HCT116 (cell line): ENCODE results near the gene USP10. TPM values are rescaled to one million over a fixed set of nuclear protein-coding genes. Genes with fewer than 3 reads are reported as not detected.
A peak's percentile ranks its signal among the peaks of the same experiment; 100 is the strongest.

Experiments used
- ATAC-seq: fragments of 200-7000 bp; cut with Tn5 transposase; 2 replicates; pipeline ENCODE4 v1.9.1; 2020; ENCODE audit warnings: mild to moderate bottlenecking, moderate library complexity
- BruUV-seq: library from RNA; stranded (reverse); fragments of 400-500 nt; replicated peaks from 2 replicates; lab custom pipeline; 2021; lab: Mats Ljungman, UMichigan
- CTCF ChIA-PET: fragments of 300-600 bp; sonication (Branson Sonifier 250); formaldehyde crosslinking; loops from one replicate; lab custom pipeline; 2021; ENCODE audit warnings: antibody characterized with exemption; lab: Charles Lee
- POLR2A ChIA-PET: fragments of 300-600, 350-600 bp; sonication (Branson Sonifier 250); formaldehyde crosslinking; loops from one replicate; lab custom pipeline; 2021; ENCODE audit warnings: antibody characterized with exemption; lab: Charles Lee
- RAD21 ChIA-PET, 2 experiments: fragments of 300-600 bp; sonication (Branson Sonifier 250); formaldehyde crosslinking; loops; one replicate each; lab custom pipeline; 2023; ENCODE audit warnings: low total read pairs in 2 of 2; ENCODE audit not compliant: uncharacterized antibody in 2 of 2, unreplicated experiment in 2 of 2, low non-redundant PET in 1 of 2; lab: Charles Lee
- DNase-seq: peaks from one replicate; pipeline ENCODE4 v3.0.0-alpha.2; 2010; ENCODE audit warnings: low read depth, low spot score
- H2AFZ ChIP-seq: fragments of 200-600 bp; shearing (Covaris generic), sonication (generic); 2 replicates; pipeline ENCODE4 v1.6.1; 2017; ENCODE audit warnings: low read depth, mixed run types, mixed read lengths, antibody characterized with exemption, low read length; ENCODE audit not compliant: poor library complexity, severe bottlenecking
- H3K27ac ChIP-seq: 2 replicates; pipeline ENCODE4 v1.5.1; 2012; ENCODE audit warnings: low read depth, low read length
- H3K27me3 ChIP-seq: fragments of 200-600 bp; sonication (generic); 2 replicates; pipeline ENCODE4 v1.6.1; 2016; ENCODE audit warnings: mixed run types, low read length, mixed read lengths; ENCODE audit not compliant: insufficient read depth
- H3K36me3 ChIP-seq, 2 experiments: fragments of 200-500 bp in 1 of 2; fragments of 200-600 bp in 1 of 2; sonication (Bioruptor generic) in 1 of 2; sonication (generic) in 1 of 2; 2 replicates each; pipeline versions ENCODE4 v1.5.1 to v1.6.1; 2014 to 2016; ENCODE audit warnings: low read length in 2 of 2, inconsistent platforms in 1 of 2, mixed read lengths in 1 of 2, mixed run types in 1 of 2; ENCODE audit not compliant: insufficient read depth in 2 of 2, control insufficient read depth in 1 of 2
- H3K4me1 ChIP-seq, 2 experiments: fragments of 200-600 bp in 1 of 2; sonication (generic) in 1 of 2; 2 replicates each; pipeline versions ENCODE4 v1.5.1 to v1.6.1; 2012 to 2017; ENCODE audit warnings: low read length in 2 of 2, inconsistent platforms in 1 of 2, mild to moderate bottlenecking in 1 of 2, mixed read lengths in 1 of 2, mixed run types in 1 of 2, moderate library complexity in 1 of 2; ENCODE audit not compliant: insufficient read depth in 2 of 2, control insufficient read depth in 1 of 2
- H3K4me2 ChIP-seq: fragments of 200-600 bp; sonication (generic); 2 replicates; pipeline ENCODE4 v1.6.1; 2017; ENCODE audit warnings: mixed run types, low read length, mixed read lengths
- H3K4me3 ChIP-seq, 2 experiments: fragments of 200-600 bp in 1 of 2; sonication (generic) in 1 of 2; replicated peaks in 1 of 2; 2 replicates each; pipeline ENCODE4 v1.5.1; 2011 to 2016; ENCODE audit warnings: low read length in 2 of 2, control low read depth in 1 of 2, low read depth in 1 of 2, mild to moderate bottlenecking in 1 of 2, mixed read lengths in 1 of 2, mixed run types in 1 of 2
- H3K79me2 ChIP-seq: fragments of 200-600 bp; sonication (generic); 2 replicates; pipeline ENCODE4 v1.6.1; 2017; ENCODE audit warnings: mild to moderate bottlenecking, mixed run types, low read length, moderate library complexity, mixed read lengths; ENCODE audit not compliant: insufficient read depth
- H3K9ac ChIP-seq: fragments of 200-600 bp; sonication (generic); 2 replicates; pipeline ENCODE4 v1.6.1; 2016; ENCODE audit warnings: low read length, mixed read lengths
- H3K9me2 ChIP-seq: fragments of 200-600 bp; sonication (generic), shearing (Covaris generic); 2 replicates; pipeline ENCODE4 v1.6.1; 2017; ENCODE audit warnings: mixed run types, mild to moderate bottlenecking, moderate library complexity; ENCODE audit not compliant: insufficient read depth
- H3K9me3 ChIP-seq, 2 experiments: fragments of 200-500 bp in 1 of 2; fragments of 200-600 bp in 1 of 2; sonication (Bioruptor generic) in 1 of 2; sonication (generic) in 1 of 2; 2 replicates each; pipeline ENCODE4 v1.6.1; 2014 to 2017; ENCODE audit warnings: low read length in 2 of 2, mixed read lengths in 2 of 2, inconsistent platforms in 1 of 2, low read depth in 1 of 2, mild to moderate bottlenecking in 1 of 2, mixed run types in 1 of 2, moderate library complexity in 1 of 2; ENCODE audit not compliant: control insufficient read depth in 1 of 2, insufficient read depth in 1 of 2
- H4K20me1 ChIP-seq: fragments of 200-600 bp; sonication (generic), shearing (Covaris generic); 2 replicates; pipeline ENCODE4 v1.6.1; 2017; ENCODE audit warnings: mixed run types, mild to moderate bottlenecking, moderate library complexity; ENCODE audit not compliant: insufficient read depth
- CBX3 ChIP-seq: IDR thresholded peaks from 2 replicates; pipeline ENCODE4 v1.6.1; 2012; ENCODE audit warnings: low read depth
- EZH2 ChIP-seq: fragments of 200-600 bp; sonication (generic); IDR thresholded peaks from 2 replicates; pipeline ENCODE4 v1.6.1; 2017; ENCODE audit warnings: antibody characterized with exemption, mixed run types
- FOSL1 ChIP-seq: IDR thresholded peaks from 2 replicates; pipeline ENCODE4 v1.6.1; 2012; ENCODE audit warnings: low read depth
- JUND ChIP-seq: IDR thresholded peaks from 2 replicates; pipeline ENCODE4 v1.6.1; 2012
- POLR2A ChIP-seq: IDR thresholded peaks from 2 replicates; pipeline ENCODE4 v1.7.0; 2011; ENCODE audit warnings: borderline replicate concordance; ENCODE audit not compliant: insufficient read depth, insufficient read length; ENCODE audit errors: extremely low read depth
- POLR2AphosphoS5 ChIP-seq: IDR thresholded peaks from 2 replicates; pipeline ENCODE4 v1.6.1; 2011; ENCODE audit warnings: mild to moderate bottlenecking, low read depth, low read length, moderate library complexity
- RAD21 ChIP-seq: IDR thresholded peaks from 2 replicates; pipeline ENCODE4 v1.6.1; 2012; ENCODE audit warnings: low read depth, mild to moderate bottlenecking
- SIN3A ChIP-seq: IDR thresholded peaks from 2 replicates; pipeline ENCODE4 v1.6.1; 2012; ENCODE audit warnings: low read depth
- SP1 ChIP-seq: IDR thresholded peaks from 2 replicates; pipeline ENCODE4 v1.6.1; 2012; ENCODE audit warnings: low read depth
- TCF7L2 ChIP-seq: IDR thresholded peaks from 2 replicates; pipeline ENCODE4 v1.7.0; 2011; ENCODE audit warnings: borderline replicate concordance, inconsistent platforms; ENCODE audit not compliant: insufficient read depth, insufficient read length; ENCODE audit errors: extremely low read depth
- YY1 ChIP-seq: IDR thresholded peaks from 2 replicates; pipeline ENCODE4 v1.6.1; 2011; ENCODE audit warnings: low read length, low read depth, moderate library complexity, mild to moderate bottlenecking; ENCODE audit not compliant: insufficient replicate concordance; ENCODE audit errors: extremely low read depth
- ZNF274 ChIP-seq: fragments of 200-500 bp; sonication (Bioruptor generic); IDR thresholded peaks from 2 replicates; pipeline ENCODE4 v1.6.1; 2014; ENCODE audit warnings: mild to moderate bottlenecking, low read depth, low read length, inconsistent platforms
- intact Hi-C: fragments of 100-400 bp; cut with micrococcal nuclease; formaldehyde crosslinking; loops from 2 replicates; pipeline ENCODE4 v1.10.0; 2022
- total RNA-seq: library from RNA; stranded (reverse); gene quantifications from one replicate; pipeline ENCODE4 v1.2.1, GENCODE V29; 2021; ENCODE audit not compliant: unreplicated experiment
- TF ChIP-seq, protein P1 (sequence below): IDR thresholded peaks from 2 replicates; pipeline ENCODE4 v1.6.1; 2012
- TF ChIP-seq, protein P2 (sequence below): IDR thresholded peaks from 2 replicates; pipeline ENCODE4 v1.6.1; 2012
- TF ChIP-seq, protein P3 (sequence below): IDR thresholded peaks from 2 replicates; pipeline ENCODE4 v1.6.1; 2012; ENCODE audit warnings: low read depth
- TF ChIP-seq, protein P4 (sequence below), 3 experiments: fragments of 200-600 bp in 1 of 3; sonication (generic) in 1 of 3; IDR thresholded peaks in 2 of 3; conservative IDR thresholded peaks in 1 of 3; 2 replicates each; pipeline ENCODE4 v1.5.1; 2012 to 2017; ENCODE audit warnings: low read depth in 2 of 3, low read length in 2 of 3, antibody characterized with exemption in 1 of 3, borderline replicate concordance in 1 of 3, control low read depth in 1 of 3, mild to moderate bottlenecking in 1 of 3, mixed read lengths in 1 of 3, mixed run types in 1 of 3, moderate library complexity in 1 of 3; ENCODE audit not compliant: insufficient read depth in 1 of 3

Gene USP10
- total RNA-seq, 1 experiment from 2014 or later: 175 TPM

DNA sequence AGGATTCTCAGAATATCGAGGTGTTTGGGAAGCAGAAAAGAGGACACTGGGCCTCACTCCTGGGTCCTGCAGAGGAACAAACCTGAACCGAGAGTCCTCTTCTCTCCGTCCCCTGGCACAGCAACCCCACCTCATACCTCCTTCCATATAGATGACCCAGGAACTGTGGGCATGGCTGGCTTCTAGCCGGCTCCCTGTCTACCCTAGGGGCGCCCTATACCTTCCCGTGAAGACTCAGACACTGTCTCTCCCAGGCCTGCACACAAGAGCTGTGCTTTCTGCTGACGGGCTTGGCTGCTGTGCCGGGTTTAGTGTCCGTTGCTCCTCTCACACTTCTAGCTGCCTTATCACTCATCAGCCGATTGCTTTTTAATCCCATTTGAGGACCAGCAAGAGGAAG is 73.5 kb downstream of the USP10 start:
- Histone ChIP-seq H3K36me3 (peaks cover 59 to 70% of the 10 kb centered on the region in 2 experiments), H3K4me2 (no peak overlapping the region), H3K9me2 (no peaks in the 10 kb centered on the region), H3K27ac (no peak overlapping the region)
- no TSS peak for BruUV-seq
- TF ChIP-seq JUND (no peak), EZH2 (no peak), YY1 (no peak), POLR2AphosphoS5 (no peak)
- TF ChIP-seq, protein P1, sequence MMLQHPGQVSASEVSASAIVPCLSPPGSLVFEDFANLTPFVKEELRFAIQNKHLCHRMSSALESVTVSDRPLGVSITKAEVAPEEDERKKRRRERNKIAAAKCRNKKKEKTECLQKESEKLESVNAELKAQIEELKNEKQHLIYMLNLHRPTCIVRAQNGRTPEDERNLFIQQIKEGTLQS: no peak
- TF ChIP-seq, protein P2, sequence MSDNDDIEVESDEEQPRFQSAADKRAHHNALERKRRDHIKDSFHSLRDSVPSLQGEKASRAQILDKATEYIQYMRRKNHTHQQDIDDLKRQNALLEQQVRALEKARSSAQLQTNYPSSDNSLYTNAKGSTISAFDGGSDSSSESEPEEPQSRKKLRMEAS: no peak
- TF ChIP-seq, all 23 proteins: peak for 0
- Histone ChIP-seq H3K27me3 (no peaks in the 10 kb centered on the region), H3K9ac (no peak overlapping the region), H3K9me3 (no peaks in the 10 kb centered on the region), H3K79me2 (peaks cover 53% of the 10 kb centered on the region), H3K4me3 (no peak overlapping the region), H2AFZ (no peak overlapping the region), H4K20me1 (no peaks in the 10 kb centered on the region; the same call in 1 of the 2 replicates), H3K4me1 (no peaks in the 10 kb centered on the region)
- intact Hi-C loops: no loop called here
- ChIA-PET CTCF (interaction anchor here (1.6 kb wide), 1 partner anchor 15 kb away, joined by 4 read pairs; no protein-coding TSS in a partner anchor), RAD21 (no interaction called here), POLR2A (no interaction called here)
- DNase-seq (no peak), ATAC-seq (0 out of 2 replicates have a peak, but pooled peaks have one; percentile 32)

DNA sequence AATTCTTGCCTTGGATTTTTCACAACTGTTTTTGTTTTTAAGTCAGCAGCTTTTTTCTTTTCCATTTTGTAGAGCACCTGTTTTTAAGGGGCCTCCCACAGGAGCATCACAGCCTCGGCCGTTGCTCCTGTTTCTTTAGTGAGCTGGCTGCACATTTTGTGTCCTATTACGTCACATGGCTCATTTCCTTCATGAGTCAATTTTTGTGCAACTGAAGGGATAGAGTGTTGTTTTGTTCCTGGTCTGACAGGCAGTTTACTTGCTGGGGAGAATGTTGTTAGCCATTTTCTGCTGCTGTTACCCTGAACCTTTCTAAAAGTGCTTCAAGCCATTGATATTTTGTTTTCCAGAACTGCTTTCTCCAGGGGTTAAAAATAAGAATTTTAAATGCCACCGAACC is 75.0 kb downstream of the USP10 start:
- H3K36me3 ChIP-seq: peaks cover 53 to 69% of the 10 kb centered on the region in 2 experiments
- H3K9me3 ChIP-seq: no peaks in the 10 kb centered on the region
- H3K9me2 ChIP-seq: no peaks in the 10 kb centered on the region
- H3K4me2 ChIP-seq: no peak overlapping the region
- H3K9ac ChIP-seq: no peak overlapping the region
- no peaks in the 10 kb centered on the region for H3K27me3 ChIP-seq
- no peak for ATAC-seq
- ChIA-PET CTCF (interaction anchor here (0.6 to 1.4 kb wide), 2 partner anchors 8 to 178 kb away, joined by 3 to 4 read pairs; no protein-coding TSS in a partner anchor), RAD21 (no interaction called here), POLR2A (no interaction called here)
- H3K27ac ChIP-seq: no peak overlapping the region
- no peaks in the 10 kb centered on the region for H4K20me1 ChIP-seq
- H3K79me2 ChIP-seq: peaks cover 38% of the 10 kb centered on the region
- intact Hi-C loops: no loop called here
- DNase-seq: no peak
- no TSS peak for BruUV-seq
- H3K4me3 ChIP-seq: no peak overlapping the region
- H2AFZ ChIP-seq: no peak overlapping the region
- H3K4me1 ChIP-seq: no peaks in the 10 kb centered on the region
- TF ChIP-seq, protein P3, sequence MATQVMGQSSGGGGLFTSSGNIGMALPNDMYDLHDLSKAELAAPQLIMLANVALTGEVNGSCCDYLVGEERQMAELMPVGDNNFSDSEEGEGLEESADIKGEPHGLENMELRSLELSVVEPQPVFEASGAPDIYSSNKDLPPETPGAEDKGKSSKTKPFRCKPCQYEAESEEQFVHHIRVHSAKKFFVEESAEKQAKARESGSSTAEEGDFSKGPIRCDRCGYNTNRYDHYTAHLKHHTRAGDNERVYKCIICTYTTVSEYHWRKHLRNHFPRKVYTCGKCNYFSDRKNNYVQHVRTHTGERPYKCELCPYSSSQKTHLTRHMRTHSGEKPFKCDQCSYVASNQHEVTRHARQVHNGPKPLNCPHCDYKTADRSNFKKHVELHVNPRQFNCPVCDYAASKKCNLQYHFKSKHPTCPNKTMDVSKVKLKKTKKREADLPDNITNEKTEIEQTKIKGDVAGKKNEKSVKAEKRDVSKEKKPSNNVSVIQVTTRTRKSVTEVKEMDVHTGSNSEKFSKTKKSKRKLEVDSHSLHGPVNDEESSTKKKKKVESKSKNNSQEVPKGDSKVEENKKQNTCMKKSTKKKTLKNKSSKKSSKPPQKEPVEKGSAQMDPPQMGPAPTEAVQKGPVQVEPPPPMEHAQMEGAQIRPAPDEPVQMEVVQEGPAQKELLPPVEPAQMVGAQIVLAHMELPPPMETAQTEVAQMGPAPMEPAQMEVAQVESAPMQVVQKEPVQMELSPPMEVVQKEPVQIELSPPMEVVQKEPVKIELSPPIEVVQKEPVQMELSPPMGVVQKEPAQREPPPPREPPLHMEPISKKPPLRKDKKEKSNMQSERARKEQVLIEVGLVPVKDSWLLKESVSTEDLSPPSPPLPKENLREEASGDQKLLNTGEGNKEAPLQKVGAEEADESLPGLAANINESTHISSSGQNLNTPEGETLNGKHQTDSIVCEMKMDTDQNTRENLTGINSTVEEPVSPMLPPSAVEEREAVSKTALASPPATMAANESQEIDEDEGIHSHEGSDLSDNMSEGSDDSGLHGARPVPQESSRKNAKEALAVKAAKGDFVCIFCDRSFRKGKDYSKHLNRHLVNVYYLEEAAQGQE: no peak
- TF ChIP-seq POLR2A: no peak
- TF ChIP-seq, protein P4, sequence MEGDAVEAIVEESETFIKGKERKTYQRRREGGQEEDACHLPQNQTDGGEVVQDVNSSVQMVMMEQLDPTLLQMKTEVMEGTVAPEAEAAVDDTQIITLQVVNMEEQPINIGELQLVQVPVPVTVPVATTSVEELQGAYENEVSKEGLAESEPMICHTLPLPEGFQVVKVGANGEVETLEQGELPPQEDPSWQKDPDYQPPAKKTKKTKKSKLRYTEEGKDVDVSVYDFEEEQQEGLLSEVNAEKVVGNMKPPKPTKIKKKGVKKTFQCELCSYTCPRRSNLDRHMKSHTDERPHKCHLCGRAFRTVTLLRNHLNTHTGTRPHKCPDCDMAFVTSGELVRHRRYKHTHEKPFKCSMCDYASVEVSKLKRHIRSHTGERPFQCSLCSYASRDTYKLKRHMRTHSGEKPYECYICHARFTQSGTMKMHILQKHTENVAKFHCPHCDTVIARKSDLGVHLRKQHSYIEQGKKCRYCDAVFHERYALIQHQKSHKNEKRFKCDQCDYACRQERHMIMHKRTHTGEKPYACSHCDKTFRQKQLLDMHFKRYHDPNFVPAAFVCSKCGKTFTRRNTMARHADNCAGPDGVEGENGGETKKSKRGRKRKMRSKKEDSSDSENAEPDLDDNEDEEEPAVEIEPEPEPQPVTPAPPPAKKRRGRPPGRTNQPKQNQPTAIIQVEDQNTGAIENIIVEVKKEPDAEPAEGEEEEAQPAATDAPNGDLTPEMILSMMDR (IDR thresholded peaks at IDR 0.05 in 2 of 3, conservative IDR thresholded peaks at IDR 0.05 in 1 of 3; ENCODE audit: borderline replicate concordance in 1 of 3, insufficient read depth in 1 of 3, low read depth in 2 of 3, low read length in 2 of 3): no peak
- TF ChIP-seq FOSL1: no peak
- no peak for TF ChIP-seq SP1
- TF ChIP-seq ZNF274: no peak
- no peak for TF ChIP-seq RAD21
- no peak for TF ChIP-seq YY1
- TF ChIP-seq TCF7L2: no peak
- TF ChIP-seq JUND: no peak
- TF ChIP-seq CBX3: no peak
- no peak for TF ChIP-seq SIN3A
